VCaP (cell line): ENCODE results near the gene KRTAP10-9.

Source experiments
- H3K27ac ChIP-seq: fragments of 450-650 bp; 2 replicates; pipeline ENCODE4 v1.5.1; 2017
- TF ChIP-seq, protein P1 (sequence below): fragments of 450-650 bp; conservative IDR thresholded peaks from 2 replicates; pipeline ENCODE4 v1.5.1; 2017; ENCODE audit warnings: mild to moderate bottlenecking, moderate library complexity

The KRTAP10-9 gene

DNA sequence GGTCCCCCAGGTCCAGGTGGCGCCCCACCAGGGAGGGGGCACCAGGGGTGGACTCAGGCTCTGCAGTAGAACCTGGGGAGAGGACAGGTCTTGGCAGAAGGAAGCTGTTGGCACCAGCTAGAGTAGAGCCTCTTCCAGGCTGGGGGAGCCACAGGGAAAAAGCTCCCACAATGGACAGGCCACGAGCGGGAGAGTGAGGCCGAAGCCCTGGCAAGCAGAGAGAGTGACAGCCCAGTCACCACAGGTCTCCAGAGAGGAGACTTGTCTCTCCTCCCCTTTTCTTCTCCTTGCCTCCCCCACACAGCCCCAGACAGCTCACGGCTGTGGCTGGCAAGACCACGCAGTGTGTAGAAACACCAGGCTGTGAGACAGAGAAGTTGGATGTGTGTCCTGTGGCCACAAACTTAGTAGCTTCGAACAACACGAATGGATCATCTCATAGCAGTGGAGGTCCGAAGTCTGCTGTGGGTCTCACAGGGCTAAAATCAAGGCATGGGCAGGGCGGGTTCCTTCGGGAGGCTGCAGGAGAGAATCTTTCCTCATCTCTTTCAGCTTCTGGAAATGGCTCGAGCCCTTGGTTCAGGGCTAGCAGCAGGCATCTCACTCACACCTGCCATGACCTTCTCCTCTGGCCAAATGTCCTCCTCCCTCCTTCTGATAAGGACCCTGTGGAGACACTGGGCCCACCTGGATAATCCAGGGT is 24.2 kb downstream of the KRTAP10-9 start:
- TF ChIP-seq, protein P1, sequence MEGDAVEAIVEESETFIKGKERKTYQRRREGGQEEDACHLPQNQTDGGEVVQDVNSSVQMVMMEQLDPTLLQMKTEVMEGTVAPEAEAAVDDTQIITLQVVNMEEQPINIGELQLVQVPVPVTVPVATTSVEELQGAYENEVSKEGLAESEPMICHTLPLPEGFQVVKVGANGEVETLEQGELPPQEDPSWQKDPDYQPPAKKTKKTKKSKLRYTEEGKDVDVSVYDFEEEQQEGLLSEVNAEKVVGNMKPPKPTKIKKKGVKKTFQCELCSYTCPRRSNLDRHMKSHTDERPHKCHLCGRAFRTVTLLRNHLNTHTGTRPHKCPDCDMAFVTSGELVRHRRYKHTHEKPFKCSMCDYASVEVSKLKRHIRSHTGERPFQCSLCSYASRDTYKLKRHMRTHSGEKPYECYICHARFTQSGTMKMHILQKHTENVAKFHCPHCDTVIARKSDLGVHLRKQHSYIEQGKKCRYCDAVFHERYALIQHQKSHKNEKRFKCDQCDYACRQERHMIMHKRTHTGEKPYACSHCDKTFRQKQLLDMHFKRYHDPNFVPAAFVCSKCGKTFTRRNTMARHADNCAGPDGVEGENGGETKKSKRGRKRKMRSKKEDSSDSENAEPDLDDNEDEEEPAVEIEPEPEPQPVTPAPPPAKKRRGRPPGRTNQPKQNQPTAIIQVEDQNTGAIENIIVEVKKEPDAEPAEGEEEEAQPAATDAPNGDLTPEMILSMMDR: no peak

DNA sequence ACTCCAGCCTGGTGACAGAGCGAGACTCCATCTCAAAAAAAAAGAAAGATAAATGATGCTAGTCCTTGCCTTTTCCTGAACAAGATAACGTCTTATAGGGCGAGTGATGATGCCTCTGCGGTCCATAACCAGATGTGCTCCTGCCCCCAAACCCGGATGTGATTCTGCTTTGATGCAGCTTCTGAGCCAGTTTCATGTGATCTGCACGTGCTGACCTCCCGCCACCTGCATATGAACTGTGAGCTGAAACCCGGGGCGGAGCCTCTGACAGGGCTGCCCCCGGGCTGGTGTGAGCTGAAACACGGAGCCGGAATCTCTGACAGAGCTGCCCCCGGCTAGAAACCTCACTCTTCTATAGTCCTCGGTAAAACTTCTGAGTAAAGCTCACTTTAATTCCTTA is 26.2 kb downstream of the KRTAP10-9 start:
- H3K27ac ChIP-seq: no peak overlapping the region
- TF ChIP-seq, protein P1: no peak

More for the DNA sequence above, 24.2 kb downstream of the KRTAP10-9 start:
- no peak overlapping the region for H3K27ac ChIP-seq

DNA sequence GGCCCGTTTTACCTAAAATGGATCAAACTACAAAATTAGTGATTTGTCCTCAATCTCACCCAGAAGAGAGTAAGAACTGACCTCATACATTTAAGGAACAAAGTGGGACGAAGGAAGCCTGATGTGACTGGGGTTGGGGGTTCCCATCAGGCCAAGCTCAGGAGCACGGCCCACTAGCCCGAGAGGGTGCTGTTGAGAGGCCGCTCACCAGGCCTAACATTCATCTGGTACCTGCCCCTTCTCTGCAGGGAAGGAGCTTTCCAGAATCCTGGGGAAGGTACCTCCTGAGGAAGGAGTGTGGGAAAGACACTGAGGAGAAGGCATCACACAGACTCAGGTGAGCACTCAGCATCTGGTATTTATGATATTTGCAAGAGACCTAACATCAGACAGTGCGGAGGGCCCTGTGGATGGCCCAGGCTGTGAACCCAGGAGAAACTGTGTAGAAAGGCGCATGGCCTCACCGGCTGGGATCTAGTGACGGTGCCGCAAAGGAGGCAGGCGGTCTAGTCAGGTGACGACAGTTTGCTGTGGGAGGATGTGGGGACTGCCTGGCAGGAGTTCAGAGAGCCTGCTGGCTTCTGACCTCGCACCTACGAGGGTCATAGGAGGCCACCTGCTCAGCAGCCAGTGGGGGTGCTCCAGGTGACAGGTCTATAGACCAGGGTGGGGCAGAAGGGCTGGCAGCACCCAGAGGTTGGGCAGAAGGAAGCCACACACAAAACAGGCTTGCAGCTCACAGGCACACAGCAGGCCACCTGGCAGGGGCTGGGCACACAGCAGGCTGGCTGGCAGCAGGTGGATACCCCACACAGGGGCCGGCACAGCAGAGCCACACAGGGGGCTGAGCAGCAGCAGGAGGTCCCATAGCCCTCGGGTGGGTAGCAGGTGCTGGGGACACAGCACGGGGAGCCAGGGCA is 27.0 kb downstream of the KRTAP10-9 start:
- no peak overlapping the region for H3K27ac ChIP-seq
- TF ChIP-seq, protein P1: no peak

DNA sequence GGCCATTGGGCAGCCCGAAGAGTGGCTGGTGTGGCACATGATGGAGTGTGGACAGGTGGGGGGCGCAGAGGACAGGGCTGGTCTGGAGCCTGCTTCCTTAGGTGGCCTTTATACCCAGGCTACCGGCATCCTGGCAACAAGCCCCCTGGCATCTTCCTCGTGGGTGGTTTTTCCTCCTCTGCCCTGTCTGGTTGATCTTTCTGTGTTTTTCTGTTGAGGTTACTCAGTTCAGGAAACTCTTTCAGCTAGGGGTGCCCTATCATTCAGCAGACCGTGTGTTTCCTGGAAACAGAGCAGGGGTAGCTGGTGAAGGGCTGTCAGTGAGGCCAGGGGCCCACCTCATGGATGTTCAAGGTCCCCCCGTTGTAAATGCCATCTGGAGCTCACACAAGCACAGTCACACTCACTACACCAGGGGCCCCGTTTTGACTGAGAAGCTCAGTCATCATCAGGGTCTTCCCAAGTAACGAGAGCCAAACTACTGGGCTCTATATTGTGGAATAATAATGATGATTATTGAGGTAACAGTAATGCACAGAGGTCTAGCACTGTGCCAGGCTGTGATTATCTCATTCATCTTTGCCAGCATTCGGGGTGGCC is 27.8 kb downstream of the KRTAP10-9 start, which contains the start of gene KRTAP12-4:
Gene KRTAP12-4 (minus strand): TSS at position 84 of the 600 bp plus-strand sequence. CDS start 45 bp downstream, at position 39.
- H3K27ac ChIP-seq: no peak within 1 kb of the TSS
- TF ChIP-seq, protein P1: no peak

DNA sequence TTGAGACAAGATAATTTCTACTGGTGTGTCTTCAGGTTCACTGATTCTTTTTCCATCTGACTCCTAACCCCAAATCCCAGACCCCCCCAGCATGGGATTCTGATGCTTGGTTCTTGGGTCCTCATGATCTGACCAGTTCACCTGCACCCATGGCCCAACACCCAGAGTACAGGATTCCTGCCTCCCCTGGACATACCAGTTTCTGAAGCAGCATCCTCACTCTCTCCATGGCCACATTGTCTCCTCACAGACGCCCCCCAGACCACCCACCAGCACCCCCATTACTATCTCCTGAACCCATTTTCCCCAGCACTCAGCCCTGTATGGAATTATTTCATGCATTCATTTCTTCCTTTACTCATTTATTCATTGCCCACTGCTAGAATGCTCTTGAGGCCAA is 30.0 kb downstream of the KRTAP10-9 start:
- no peak overlapping the region for H3K27ac ChIP-seq
- TF ChIP-seq, protein P1: no peak

DNA sequence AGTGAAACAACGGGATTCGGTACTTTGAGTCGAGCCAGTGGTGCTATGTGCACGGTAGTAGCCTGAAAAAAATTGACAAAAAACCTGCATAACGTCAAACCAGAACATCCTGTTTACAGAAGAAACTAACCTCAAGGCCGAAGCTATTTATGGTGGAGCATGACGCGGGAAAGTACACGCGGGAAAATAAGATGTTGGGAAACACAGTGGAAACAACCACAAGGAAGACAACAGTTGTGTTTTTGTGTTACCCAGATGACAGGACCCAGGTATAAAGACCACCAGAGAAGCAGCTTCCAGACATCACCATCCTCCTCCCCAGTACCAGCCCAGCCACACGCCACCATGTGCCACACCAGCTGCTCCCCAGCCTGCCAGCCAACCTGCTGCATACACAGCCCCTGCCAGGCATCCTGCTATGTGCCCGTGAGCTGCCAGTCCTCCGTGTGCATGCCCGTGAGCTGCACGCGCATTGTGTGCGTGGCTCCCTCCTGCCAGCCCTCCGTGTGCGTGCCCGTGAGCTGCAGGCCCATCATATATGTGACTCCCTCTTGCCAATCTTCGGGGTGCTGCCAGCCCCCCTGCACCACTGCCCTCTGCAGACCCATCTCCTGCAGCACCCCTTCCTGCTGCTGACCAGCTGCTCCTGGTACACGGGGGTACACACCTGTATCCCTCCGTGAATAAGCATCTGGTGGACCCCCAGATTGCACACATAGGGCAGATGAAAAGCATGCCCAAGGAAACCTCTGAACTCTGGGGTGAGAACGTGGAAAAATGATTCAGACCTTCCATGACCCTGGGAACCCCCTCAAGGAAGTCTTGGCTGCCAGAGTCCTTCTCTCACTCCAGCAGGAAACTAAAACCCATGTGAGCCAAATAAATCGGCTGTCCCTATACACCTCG is 31.0 kb downstream of the KRTAP10-9 start, which contains the start of gene KRTAP12-3:
Gene KRTAP12-3 (plus strand): TSS at position 298 of the 906 bp plus-strand sequence. CDS start 48 bp downstream, at position 346.
- TF ChIP-seq, protein P1: no peak
- H3K27ac ChIP-seq: no peak within 1 kb of the TSS
